GM18505 (cell line): ENCODE measurements around the gene KCNQ1.

Experiments
- ATAC-seq: cut with Tn5 transposase; IDR thresholded peaks from one replicate; pipeline ENCODE4 v1.9.1; 2021; ENCODE audit not compliant: unreplicated experiment
- POLR2A ChIP-seq: IDR thresholded peaks from 4 replicates; pipeline ENCODE4 v1.6.1; 2011; ENCODE audit warnings: borderline replicate concordance; ENCODE audit not compliant: insufficient read depth, insufficient read length; ENCODE audit errors: extremely low read depth

KCNQ1 gene

DNA sequence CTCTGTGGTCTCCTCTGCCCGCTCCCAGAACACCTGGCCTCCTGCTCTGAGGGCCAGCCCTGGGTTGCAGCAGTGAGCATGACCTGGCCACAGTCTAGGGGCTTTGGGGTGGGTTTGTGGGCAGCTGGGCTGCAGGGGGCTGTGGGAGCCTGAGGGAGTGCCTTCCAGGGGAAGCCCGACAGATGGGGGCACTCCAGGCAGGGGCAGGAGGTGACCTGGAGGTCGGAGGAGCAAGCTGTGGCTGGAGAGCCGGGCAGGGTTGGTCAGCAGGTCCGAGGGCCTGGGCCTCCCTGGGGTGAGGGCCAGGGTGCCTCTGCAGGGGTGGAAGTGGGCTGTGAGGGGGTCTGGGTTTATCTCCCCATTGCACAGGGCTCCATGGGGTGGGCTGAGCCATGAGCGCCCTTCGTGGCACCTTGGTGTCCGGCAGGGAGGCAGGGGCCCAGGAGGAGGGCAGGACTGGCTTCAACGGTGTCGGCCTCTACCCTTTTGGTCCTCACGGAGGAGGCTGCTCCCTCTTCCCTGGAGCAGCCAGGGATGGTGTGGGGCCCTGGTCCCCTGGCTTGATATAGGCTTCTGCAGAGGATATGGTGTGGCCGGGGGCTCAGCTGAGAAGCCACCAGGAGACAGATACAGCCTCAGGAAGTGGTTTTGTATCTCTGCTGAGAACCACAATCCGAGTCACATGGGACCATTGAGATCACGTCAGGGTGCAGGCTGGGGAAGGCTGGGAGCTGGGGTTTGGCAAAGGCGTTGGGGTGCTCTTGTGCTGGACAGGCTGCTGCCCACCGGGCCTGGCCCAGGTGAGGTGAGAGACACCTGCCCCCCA, 22.3 kb downstream of the KCNQ1 start:
- TF ChIP-seq POLR2A: no peak
- ATAC-seq: no peak

DNA sequence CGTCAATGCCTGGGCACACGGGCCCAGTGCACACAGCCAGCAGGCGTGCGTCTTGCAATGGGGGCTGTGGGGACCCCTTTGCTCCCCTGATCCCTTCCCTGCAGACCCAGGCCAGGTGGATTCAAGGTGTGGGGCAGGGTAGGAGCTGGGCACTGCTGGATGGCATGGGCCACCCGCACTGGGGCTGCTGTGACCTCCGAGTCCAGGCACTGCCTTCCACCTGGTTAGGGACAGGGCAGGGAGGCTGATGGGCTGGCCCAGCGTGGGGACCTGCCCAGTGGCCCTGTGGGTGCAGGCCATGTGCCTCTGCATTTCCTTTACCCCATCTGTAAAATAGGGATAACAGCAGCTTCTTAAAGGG, 22.9 kb downstream of the KCNQ1 start:
- no peak for TF ChIP-seq POLR2A
- ATAC-seq: no peak

DNA sequence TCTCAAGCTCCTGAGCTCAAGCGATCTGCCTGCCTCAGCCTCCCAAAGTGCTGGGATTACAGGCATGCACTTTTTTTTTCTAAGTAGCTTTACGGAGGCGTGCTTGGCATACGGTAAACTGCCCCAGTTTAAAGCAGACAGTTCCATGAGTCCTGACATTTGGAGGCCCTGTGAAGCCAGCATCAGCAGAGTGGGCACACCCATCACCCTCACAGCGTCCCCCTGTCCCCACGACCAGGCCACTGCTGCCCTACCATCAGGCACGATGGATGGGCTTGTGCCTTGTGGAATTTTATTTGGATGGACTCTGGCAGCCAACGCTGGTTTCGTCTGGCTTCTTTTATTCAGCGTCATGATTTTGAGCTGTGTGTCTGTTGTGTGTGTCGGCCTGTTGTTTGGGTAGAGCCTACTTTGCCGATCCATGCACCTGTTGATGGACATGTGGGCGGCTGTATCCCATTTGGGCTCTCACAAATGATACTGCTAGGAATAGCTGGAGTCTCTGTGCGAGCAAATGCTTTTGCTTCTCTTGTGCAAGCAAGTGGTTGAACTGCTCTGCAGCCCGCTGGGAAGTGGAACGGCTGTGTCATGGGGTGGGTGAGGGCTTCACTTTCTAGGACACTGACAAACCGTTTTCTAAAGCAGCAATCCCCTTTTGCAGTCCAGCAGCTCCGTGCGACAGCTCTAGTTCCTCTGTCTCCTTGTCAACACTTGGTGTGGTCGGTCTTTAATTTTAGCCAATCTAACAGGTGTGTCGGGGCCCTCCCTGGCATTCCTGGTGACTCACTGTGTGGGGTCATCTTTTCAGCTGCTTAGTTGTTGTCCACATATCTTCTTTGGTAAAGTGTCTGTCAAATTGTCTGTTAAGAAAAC, 23.8 kb downstream of the KCNQ1 start:
- TF ChIP-seq POLR2A: no peak
- no peak for ATAC-seq

DNA sequence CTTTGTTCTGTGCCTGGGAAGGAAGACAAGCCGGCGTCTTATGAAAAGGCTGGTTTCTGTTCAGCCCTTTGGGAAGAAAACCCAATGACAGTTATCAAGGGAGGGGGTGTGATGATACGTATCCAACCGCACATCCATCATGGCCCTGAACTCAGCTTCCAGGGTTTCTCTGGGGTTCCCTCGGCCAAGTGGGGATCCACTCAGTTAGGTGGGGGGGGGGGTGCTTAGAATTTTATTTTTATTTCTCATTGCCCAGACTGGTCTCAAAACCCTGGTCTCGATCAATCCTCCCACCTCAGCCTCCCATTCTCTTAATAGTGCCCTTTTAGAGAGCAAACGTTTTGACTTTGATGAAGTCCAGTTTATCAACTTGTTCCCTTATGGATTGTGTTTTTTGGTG, 25.7 kb downstream of the KCNQ1 start:
- ATAC-seq: no peak
- TF ChIP-seq POLR2A: no peak

DNA sequence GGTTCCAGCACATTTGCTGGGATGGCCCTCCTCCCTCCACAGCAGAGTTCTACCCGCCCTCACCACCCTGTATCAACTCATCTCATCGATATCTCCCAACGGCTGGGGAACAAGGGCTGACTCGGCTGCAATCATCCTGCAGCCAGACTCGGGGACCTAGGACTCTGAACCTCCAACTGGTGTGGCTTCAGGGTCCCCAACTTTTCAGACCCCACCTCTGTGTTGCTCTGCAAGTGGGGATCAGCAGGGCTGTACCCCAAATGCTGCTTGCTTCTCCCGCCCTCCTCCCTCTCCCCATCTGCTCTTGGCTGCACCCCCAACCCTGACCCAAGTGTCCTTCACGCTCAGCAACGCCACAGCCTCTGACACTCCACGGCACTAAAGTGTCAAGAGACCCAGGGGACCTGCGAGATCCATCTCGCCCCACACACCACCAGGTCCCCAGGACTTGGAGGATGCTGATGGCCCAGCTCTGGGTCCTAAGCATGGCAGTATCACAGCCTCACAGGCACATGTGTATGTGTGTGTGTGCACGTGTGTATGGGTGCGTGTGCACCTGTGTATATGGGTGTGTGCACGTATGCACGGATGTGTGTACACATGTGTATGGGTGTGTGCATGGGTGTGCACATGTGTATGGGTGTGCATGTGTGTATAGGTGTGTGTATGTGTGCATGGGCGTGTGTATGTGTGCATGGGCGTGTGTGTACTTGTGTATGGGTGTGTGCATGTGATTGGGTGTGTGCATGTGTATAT, 26.4 kb downstream of the KCNQ1 start:
- no peak for TF ChIP-seq POLR2A
- ATAC-seq: no peak

DNA sequence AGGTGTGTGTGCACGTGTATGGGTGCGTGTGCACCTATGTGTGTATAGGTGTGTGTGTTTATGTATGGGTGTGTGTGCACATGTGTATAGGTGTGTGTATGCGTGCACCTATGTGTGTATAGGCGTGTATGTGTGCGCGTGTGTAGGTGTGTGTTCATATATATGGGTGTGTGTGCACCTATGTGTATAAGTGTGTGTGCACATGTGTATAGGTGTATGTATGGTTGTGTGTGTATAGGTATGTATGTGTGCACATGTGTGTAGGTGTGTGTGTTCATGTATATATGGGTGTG, 26.9 kb downstream of the KCNQ1 start:
- TF ChIP-seq POLR2A: no peak
- no peak for ATAC-seq

DNA sequence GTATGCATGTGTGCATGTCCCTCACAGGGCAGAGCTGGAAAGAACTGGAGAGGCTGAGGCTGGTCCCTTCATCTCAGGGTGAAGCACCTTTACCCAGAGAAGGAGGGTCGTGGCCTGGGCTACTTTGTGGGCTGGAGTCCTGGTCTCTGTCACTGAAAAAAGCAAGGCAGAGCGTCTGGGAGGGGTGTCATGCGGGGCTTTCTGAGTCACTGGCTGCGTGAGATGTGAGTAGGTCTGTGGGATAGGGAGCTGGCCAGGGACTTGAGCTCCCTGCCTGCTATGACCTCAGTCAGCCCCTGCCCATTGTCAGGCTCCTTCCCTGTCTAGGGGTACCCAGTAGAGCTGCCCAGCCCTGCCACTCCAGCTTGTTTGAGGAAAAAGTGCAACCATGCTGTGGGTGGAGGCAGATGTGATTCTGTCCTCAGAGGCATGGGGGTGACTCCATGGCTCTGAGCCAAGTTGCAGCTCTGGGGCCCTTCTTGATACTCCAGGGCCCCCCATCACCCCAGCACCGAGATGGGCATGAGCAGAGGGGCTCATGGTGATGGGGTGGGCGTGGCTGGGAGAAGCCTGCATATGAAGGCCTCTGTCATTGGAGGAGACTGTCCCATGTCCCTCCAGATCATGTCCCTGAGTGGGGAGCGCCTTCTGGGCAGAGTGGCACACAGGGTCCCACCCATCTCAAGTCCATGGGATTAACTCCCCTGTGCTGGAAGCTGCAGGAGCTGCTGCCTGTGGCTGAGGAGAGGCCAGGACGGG, 27.8 kb downstream of the KCNQ1 start:
- no peak for ATAC-seq
- no peak for TF ChIP-seq POLR2A

DNA sequence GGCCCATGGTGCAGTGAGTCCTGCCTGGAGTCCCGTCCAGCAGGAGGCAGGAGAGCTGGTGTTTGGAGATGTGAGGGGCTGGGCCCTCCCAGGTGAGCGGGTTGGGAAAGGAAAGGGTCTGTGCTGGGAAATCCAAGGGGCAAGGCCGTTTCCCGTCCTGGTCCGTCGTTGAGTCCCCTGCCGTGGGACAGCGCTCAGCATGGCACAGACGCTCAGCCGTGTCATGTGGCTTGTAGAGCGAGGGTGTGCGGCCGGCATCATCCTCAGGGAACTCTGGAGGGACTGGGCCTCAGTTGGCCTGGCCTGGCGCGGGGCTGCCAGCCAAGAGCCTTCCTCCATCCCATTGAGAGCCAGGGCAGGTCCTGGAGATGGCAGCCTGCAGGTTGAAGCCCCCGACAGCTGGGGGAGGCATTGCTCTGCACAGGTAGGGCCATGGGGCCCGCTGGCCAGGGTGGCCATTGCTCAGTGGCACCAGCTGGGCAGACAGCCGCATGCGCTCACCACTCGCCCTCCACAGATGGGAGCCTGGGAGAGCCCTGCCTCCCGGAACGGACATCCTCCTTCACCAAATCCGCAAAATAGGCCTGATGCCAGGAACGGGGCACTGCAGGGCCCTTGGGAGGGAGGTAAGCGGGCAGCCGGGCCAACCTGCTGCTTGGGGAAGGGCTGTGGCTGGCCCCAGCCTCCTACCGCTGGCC, 28.7 kb downstream of the KCNQ1 start:
- no peak for TF ChIP-seq POLR2A
- ATAC-seq: no peak

DNA sequence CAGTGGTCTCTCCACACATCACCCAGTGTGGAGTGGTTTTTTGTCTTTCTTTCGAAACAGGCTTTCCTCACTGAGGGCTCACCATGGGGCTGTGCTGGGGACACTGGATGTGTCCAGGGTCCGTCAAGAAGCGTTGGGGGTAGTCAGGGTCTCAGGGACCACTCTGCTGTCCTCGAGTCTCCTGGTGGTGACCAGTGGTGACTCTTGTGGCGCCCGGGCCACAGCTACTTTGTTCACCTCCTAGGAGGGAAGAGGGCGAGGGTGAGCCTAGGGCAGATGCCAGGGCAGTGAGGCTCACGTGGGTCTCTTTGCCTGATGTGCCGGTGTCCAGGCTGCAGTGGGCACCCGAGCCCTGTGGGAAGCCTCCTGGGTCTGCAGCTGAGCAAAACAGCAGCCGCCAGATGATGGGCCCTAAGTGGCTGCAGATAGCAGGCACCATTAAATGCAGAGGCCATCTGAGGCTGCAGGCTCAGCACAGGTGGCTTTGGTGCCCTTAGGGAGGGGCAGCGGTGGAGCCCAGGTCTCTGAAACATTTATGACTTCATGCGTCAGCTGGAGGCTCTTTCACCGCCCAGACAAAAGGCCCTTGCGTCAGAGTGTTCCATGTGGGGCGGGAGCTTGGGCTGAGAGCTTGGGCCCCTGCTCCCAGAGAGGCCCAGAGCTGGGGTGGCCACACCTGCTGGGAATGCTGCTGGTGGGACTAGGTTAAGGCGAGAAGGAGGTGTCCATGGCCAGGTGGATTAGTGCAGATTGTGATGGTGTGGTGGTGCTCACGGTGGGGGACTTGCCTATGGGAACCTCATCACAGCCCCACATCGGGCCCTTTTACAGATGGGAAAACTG, 29.5 kb downstream of the KCNQ1 start:
- no peak for ATAC-seq
- no peak for TF ChIP-seq POLR2A

DNA sequence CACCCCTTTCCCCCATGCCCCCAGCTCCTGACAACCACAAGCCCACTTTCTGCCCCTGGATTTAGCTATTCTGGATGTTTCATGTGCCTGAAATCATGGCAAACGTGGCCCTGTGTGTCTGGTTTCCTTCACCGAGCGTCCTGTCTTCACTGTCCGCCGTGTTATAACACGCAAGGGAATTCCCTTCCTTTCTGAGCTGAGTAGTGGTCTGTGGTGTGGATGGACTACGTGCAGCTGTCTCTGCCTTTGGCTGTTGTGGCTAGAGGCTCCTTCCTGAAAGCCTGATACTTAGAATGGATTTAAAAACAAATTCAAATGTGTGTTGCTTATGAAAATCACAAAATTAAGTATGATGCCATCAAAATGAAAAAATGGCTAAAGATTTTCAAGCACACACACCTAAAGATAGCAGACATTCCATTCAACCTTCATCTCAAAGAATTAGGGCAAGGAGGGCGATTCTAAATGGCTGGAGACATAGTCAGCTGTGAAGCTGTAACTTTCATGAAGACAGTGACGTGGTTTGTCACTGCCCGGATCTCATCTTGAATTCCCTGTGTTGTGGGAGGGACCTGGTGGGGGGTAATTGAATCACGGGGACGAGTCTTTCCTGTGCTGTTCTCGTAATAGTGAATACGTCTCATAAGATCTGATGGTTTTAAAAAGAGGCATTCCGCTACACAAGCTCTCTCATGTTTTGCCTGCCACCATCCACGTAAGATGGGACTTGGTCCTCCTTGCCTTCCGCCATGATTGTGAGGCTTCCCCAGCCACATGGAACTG, 30.5 kb downstream of the KCNQ1 start:
- TF ChIP-seq POLR2A: no peak

DNA sequence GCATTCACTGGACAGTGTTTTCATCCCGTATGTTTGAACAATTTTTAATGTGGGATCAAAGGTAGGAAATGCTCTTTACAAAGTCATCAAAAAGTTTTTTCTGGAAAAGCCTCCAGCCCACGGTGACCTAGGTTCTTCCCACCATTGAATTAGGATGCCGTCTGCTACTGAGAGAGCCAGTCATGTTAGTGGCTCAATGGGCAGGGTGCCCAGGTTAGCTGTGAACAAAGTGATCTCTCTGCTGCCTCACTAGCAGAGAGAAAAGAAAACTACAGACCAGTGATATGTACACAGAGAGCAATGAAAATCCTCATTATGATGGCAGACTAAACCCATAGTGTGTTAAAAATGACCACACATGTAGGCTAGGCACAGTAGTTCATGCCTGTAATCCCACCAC, 32.4 kb downstream of the KCNQ1 start:
- no peak for ATAC-seq
- no peak for TF ChIP-seq POLR2A

More for the DNA sequence above, 30.5 kb downstream of the KCNQ1 start:
- ATAC-seq: no peak
